Common myeloid progenitor, CD34-positive (primary cell): ENCODE measurements around the gene ATXN3L.

Experiments
- CTCF ChIA-PET: fragments of 350-600 bp; sonication (Branson Sonifier 250); formaldehyde crosslinking; loops from one replicate; lab custom pipeline; 2021; ENCODE audit warnings: antibody characterized with exemption; lab: Charles Lee
- POLR2A ChIA-PET: fragments of 350-600 bp; sonication (Branson Sonifier 250); formaldehyde crosslinking; loops from one replicate; lab custom pipeline; 2021; ENCODE audit warnings: antibody characterized with exemption; lab: Charles Lee
- DNase-seq, 3 donors: peaks; one replicate each; pipeline versions ENCODE4 v3.0.0 to v3.0.0-alpha.2; 2013
- H3K27ac ChIP-seq, 2 experiments: 1 replicate in 1 of 2; 2 replicates in 1 of 2; pipeline ENCODE4 v1.7.0; 2013; ENCODE audit warnings: inconsistent platforms in 2 of 2, low read length in 2 of 2, mild to moderate bottlenecking in 2 of 2, low read depth in 1 of 2, moderate library complexity in 1 of 2; ENCODE audit not compliant: severe bottlenecking in 2 of 2, insufficient read depth in 1 of 2, poor library complexity in 1 of 2
- H3K27me3 ChIP-seq, 5 experiments: replicated peaks in 2 of 5; 1 replicate in 3 of 5; 2 replicates in 2 of 5; pipeline versions ENCODE4 v1.6.1 to v1.7.0; 2013; ENCODE audit warnings: low read length in 4 of 5, mild to moderate bottlenecking in 2 of 5, moderate library complexity in 2 of 5, inconsistent platforms in 1 of 5; ENCODE audit not compliant: insufficient read depth in 5 of 5, control insufficient read depth in 4 of 5
- H3K36me3 ChIP-seq, 4 experiments: 1 replicate in 2 of 4; 2 replicates in 2 of 4; pipeline versions ENCODE4 v1.6.1 to v1.7.0; 2013; ENCODE audit warnings: low read length in 3 of 4, control low read depth in 1 of 4, mild to moderate bottlenecking in 1 of 4; ENCODE audit not compliant: control insufficient read depth in 4 of 4, insufficient read depth in 4 of 4
- H3K4me1 ChIP-seq, 4 experiments: 1 replicate in 3 of 4; 2 replicates in 1 of 4; pipeline versions ENCODE4 v1.6.1 to v1.7.1; 2013; ENCODE audit warnings: low read length in 3 of 4, mild to moderate bottlenecking in 3 of 4, control low read depth in 1 of 4, inconsistent platforms in 1 of 4, moderate library complexity in 1 of 4; ENCODE audit not compliant: control insufficient read depth in 4 of 4, insufficient read depth in 4 of 4; ENCODE audit errors: control extremely low read depth in 1 of 4
- H3K4me3 ChIP-seq, 7 experiments: 1 replicate in 4 of 7; 2 replicates in 3 of 7; pipeline versions ENCODE4 v1.5.1 to v1.7.0; 2013; ENCODE audit warnings: mild to moderate bottlenecking in 7 of 7, low read length in 6 of 7, moderate library complexity in 6 of 7, inconsistent platforms in 2 of 7, low read depth in 2 of 7, control low read depth in 1 of 7; ENCODE audit not compliant: insufficient read depth in 4 of 7, control insufficient read depth in 1 of 7; ENCODE audit errors: extremely low read depth in 1 of 7
- H3K9me3 ChIP-seq, 5 experiments: 1 replicate in 4 of 5; 2 replicates in 1 of 5; pipeline versions ENCODE4 v1.6.1 to v1.7.1; 2013; ENCODE audit warnings: low read length in 4 of 5, mild to moderate bottlenecking in 2 of 5, inconsistent platforms in 1 of 5, low read depth in 1 of 5, moderate library complexity in 1 of 5; ENCODE audit not compliant: control insufficient read depth in 4 of 5, insufficient read depth in 2 of 5; ENCODE audit errors: control extremely low read depth in 1 of 5
- WGBS: methylation state at CpG from one replicate; pipeline ENCODE4 v1.1.5; 2013; ENCODE audit not compliant: insufficient coverage; 5-methylcytosine and 5-hydroxymethylcytosine counted together

ATXN3L gene

DNA sequence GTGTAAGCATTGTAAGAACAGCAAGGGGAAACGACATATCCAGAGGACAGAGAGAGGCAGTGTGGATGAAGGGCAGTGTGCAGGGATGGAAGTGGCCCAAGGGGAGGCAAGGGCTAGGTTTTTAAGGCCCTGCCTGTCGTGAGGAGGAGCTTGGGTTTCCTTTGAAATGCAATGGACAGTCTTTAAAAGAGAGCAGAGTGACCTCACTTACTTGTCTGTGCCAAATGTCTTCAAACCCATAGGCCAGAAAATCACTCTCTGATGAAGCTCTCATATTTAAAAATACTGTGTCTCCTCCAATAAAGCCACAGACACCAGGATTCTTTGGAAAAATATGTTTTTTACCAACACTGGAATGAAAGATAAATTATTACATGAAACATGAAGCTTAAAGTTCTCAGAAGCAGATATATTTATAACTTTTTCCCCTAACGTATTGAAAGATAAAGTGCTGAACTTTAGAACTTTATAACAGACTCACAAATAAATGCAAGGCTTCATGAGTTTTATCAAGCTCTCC is 19.2 kb upstream of the ATXN3L start:
- H3K27me3 ChIP-seq, result no peaks in the 10 kb centered on the region
- H3K4me3 ChIP-seq, result no peak overlapping the region
- H3K4me1 ChIP-seq, result no peaks in the 10 kb centered on the region
- H3K27ac ChIP-seq, result no peak overlapping the region
- DNase-seq, result no peak
- no peaks in the 10 kb centered on the region for H3K36me3 ChIP-seq
- POLR2A ChIA-PET, result no interaction called here
- 70% methylated on average over 2 of the region's 3 CpGs for WGBS
- H3K9me3 ChIP-seq, result no peaks in the 10 kb centered on the region
- CTCF ChIA-PET, result no interaction called here

DNA sequence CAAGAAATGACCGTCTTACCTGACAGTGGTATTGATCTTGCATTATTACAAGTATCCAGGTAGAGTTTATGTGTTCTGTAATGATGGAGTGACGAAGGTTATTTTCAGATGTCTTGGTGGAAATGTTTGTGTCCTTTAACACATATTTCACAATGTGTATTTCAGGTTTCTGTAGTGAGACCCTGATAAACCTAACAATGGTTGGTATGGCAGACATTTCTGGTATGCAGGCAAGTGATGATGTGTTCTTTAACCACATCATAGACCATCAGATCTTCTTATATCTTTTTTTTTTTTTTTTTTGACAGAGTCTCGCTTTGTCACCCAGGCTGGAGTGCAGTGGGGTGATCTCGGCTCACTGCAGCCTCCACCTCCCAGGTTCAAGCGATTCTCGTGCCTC is 14.6 kb upstream of the ATXN3L start:
- ChIA-PET CTCF (no interaction called here), POLR2A (no interaction called here)
- 96% methylated on average over 3 of the region's 6 CpGs for WGBS

DNA sequence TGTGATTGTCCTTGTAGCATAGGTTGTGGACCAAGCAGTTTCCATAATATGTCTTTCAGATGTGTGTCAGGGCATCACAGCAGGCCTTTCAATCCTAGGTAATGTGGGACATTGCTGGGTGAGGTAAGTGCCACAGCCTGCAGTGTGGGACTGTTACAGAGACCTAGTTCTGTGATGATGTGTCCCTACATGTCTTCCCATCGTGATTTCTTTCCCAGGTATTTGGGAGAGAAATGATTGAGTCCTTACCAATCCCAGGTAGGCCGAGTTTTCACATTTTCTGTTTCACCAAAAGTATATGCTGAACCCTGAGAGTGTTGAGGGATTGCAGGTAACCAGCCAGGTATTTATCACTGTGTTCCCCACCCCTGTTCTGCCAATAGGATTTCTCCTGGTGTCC is 10.6 kb upstream of the ATXN3L start:
- H3K27me3 ChIP-seq, result no peaks in the 10 kb centered on the region
- ChIA-PET POLR2A (no interaction called here), CTCF (no interaction called here)
- no peak overlapping the region for H3K27ac ChIP-seq
- H3K4me3 ChIP-seq, result no peak overlapping the region
- no peaks in the 10 kb centered on the region for H3K4me1 ChIP-seq
- DNase-seq, result no peak
- 57% methylated on average over 2 of the region's 2 CpGs for WGBS
- no peaks in the 10 kb centered on the region for H3K9me3 ChIP-seq
- H3K36me3 ChIP-seq, result no peaks in the 10 kb centered on the region

More for the DNA sequence above, 14.6 kb upstream of the ATXN3L start:
- Histone ChIP-seq H3K36me3 (no peaks in the 10 kb centered on the region), H3K9me3 (no peaks in the 10 kb centered on the region), H3K27ac (no peak overlapping the region), H3K4me3 (no peak overlapping the region), H3K27me3 (no peaks in the 10 kb centered on the region), H3K4me1 (no peaks in the 10 kb centered on the region)
- DNase-seq, result no peak

DNA sequence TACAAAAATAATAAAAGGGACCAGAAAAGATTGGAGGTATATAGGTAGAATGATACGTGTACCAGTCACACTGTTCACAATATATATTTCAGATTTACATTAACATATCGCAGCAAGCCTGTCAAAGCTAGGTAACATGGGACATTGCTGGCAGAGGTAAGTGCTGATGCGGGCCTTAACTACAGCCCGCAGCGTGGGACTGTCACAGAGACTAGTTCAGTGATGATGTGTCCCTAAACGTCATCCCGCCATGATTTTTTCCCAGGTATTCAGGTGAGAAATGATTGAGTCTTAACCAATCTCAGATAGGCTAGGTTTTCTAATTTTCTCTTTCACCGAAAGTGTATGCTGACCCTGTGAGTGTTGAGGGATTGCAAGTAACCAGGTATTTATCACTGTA is 7.8 kb upstream of the ATXN3L start:
- Histone ChIP-seq H3K4me3 (no peak overlapping the region), H3K36me3 (no peaks in the 10 kb centered on the region), H3K9me3 (no peaks in the 10 kb centered on the region), H3K4me1 (no peaks in the 10 kb centered on the region), H3K27me3 (no peaks in the 10 kb centered on the region), H3K27ac (no peak overlapping the region)
- ChIA-PET CTCF (no interaction called here), POLR2A (no interaction called here)
- DNase-seq, result no peak
- WGBS, result 97% methylated on average over 6 of the region's 8 CpGs

DNA sequence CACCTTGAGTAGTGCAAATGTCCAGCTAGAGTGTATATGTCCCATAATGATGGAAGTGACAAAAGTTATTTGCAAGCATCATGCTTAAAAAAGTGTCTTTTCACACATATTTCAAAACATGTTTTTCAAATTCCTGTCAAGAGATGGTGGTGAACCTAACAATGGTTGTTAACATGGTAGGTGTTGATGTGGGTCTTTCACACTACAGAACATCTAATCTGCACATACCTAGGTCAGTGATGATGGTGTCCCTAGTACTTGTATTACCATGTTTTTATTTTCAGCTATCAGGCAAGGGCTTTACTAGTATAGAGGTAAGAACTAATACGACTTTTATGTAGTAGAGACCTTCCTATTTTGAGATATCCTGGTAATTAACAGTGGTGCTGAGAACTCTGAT is 3.4 kb upstream of the ATXN3L start:
- WGBS, result 75% methylated on average over 1 of the region's 1 CpG
- Histone ChIP-seq H3K9me3 (no peaks in the 10 kb centered on the region), H3K4me3 (no peak overlapping the region), H3K36me3 (no peaks in the 10 kb centered on the region), H3K27me3 (no peaks in the 10 kb centered on the region), H3K27ac (no peak overlapping the region), H3K4me1 (no peaks in the 10 kb centered on the region)
- DNase-seq, result no peak
- ChIA-PET POLR2A (no interaction called here), CTCF (no interaction called here)

DNA sequence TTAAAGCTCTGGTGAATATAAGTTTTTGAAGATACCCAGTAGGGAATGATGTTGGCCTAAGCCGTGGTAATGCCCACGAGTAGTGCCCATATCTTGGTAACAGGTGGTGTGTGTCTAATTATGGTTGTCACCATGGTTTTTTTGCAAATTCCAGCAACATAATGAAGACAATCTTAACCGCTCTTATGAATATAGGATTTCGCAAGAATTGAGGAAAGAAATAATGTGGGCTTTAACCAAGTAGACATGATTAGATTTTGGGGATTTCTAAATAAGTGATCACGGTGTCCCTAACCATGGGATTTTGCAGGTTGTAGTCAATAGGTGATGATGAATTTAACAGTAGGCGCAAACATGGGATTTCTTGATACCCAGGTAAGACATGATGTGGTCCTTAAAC is 2.5 kb downstream of the ATXN3L start:
- Histone ChIP-seq H3K27ac (no peak overlapping the region), H3K9me3 (peaks cover 0 to 2% (median 0%) of the 10 kb centered on the region in 5 experiments), H3K27me3 (peaks cover 0 to under 1% (median 0%) of the 10 kb centered on the region in 5 experiments), H3K4me1 (no peaks in the 10 kb centered on the region), H3K4me3 (no peak overlapping the region), H3K36me3 (no peaks in the 10 kb centered on the region)
- 100% methylated on average over 4 of the region's 6 CpGs for WGBS
- ChIA-PET POLR2A (no interaction called here), CTCF (no interaction called here)
- no peak for DNase-seq

DNA sequence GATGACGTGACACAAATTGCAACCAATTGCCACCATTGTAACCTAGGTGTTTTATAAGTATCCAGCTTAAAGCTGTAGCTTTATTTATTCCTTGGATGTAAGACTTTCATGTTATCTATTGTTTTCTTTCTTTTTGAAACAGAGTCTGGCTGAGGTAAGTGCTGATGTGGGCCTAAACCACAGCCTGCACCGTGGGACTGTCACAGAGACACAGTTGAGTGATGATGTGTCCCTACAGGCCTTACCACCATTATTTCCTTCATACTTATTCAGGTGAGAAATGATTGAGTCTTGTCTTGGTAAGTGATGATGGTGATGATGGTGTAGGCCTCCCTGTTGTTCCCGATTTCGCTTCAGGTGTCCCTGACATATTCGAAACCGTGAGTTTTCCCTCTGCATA is 8.3 kb downstream of the ATXN3L start:
- 100% methylated on average over 4 of the region's 6 CpGs for whole genome bisulfite sequencing

More for the DNA sequence above, 8.3 kb downstream of the ATXN3L start:
- H3K4me1 ChIP-seq, result no peaks in the 10 kb centered on the region
- POLR2A ChIA-PET, result no interaction called here
- H3K27me3 ChIP-seq, result peaks cover 0 to 5% (median 0%) of the 10 kb centered on the region in 5 experiments
- H3K27ac ChIP-seq, result no peak overlapping the region
- no peak for DNase-seq
- H3K9me3 ChIP-seq, result no peaks in the 10 kb centered on the region
- no peaks in the 10 kb centered on the region for H3K36me3 ChIP-seq
- H3K4me3 ChIP-seq, result no peak overlapping the region
- CTCF ChIA-PET, result no interaction called here
